GM19328 (cell line): ENCODE measurements around the gene SEZ6.

Experiments used
- ATAC-seq: cut with Tn5 transposase; IDR thresholded peaks from one replicate; pipeline ENCODE4 v1.9.1; 2021; ENCODE audit warnings: mild to moderate bottlenecking, moderate library complexity; ENCODE audit not compliant: unreplicated experiment

Gene SEZ6

GRCh38 chr17:29036584-29036983 lies 30.8 kb upstream of the SEZ6 start:
- ATAC-seq: no peak

- no peak for ATAC-seq
These were observed 28.7 kb upstream of the SEZ6 start for GRCh38 chr17:29034510-29034909.

GRCh38 chr17:29032857-29033197 lies 27.0 kb upstream of the SEZ6 start:
- ATAC-seq: no peak

DNA sequence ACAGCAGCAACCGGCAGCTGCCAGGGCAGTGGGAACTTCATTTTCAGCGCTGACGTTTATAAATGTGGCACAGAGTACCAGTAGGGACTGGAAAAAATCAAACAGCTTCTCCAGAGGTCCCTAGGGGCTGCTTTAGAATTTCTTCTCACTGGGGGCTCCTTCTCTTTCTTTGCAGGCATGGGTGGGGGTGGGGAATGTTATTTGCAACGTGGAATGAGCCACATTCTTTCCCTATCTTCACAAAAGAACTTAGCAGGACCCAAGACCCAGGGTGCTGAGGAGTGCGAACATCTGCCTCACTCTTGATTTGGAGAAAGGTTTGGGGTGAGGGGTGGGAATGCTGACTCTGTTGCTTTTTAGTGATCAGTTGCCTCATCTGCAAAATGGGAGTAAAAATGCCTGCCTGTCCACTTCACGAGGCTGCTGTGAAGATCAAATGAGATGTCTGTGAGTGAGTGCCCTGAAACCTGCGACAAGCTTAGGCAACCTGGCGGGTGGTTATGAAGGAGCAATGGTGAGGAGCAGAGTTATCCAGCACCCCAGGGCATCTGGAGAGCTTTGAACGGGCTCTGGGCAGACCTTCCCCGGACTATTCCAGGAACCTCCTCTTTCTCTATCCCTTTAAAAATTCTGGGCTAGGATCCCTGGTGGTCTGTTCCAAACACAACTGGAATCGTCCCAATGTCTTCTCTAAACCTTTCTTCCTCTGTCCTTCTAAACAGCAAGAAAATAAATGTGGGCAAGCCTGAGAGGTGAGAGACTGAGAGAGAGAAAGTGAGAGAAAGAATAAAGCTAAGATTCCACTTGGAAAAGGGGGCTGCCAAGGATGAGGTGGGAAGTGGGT lies 26.4 kb upstream of the SEZ6 start:
- no peak for ATAC-seq

- ATAC-seq: no peak
These were observed 25.7 kb upstream of the SEZ6 start for GRCh38 chr17:29031488-29031887.

DNA sequence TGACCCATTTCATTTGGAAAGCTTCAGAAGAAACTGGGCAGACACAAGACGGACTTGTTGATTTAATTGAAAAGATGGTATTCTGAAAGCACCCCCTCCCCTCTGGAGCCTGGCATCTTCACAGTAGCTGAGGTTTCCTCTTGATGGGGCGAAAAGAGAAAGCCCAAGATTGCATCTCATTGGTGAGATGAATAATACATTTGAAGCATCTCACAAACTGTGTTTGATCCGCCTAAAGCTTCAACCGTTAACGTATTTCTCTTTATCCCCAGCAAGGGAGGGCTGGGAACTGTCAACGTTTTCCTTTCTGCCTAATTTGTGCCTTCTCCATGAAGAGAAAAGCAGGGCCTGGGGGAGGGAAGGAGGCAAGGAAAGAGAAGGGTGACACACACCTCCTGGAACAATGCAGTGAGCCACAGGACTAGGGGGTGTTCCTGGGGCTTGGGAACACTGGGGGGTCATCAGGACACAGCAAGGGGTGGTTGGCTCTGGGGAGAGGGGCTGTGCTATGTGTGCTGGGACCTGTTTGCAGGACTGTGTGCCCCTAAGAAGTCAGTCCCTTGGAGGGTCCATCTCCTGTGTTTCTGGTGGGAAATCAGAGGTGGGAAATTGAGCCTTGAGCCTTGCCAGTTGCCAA lies 18.6 kb upstream of the SEZ6 start:
- no peak for ATAC-seq

DNA sequence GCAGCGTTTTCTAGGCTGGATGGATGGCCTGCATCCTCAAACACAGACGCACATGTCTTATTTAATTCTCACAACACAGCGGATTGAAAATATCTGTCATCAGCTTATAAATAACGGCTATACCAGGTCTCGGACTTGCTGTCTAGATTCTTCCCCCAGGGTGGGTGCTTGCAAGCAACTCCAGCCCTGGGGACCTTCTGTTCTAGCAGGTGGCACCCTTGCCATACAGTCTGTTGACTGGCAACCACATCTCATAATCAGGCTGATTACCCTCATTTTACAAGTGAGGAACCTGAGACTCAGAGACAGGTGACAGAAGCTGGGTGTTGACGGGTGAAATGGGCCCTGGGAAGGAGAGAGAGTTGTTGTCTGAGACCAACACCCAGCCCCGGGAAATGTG lies 16.2 kb upstream of the SEZ6 start:
- ATAC-seq: no peak

DNA sequence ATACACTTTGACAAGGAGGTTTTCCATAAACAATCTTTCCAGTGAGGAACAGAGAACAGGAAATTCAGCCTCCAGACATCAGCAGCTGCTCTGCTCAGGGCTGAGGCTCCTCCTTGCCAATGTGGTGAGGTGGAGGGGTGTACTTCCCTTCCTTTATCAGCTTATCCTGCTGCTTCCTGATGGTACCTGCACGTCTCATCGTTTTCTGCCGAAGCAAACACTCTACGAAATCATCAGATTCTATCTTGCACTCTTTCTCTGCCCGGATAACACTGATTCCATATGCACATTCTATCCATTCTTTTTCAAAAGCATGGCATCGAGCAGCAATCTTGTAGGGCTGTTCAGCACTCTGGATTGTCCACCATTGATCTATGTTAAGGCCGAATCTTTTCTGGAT lies 15.4 kb upstream of the SEZ6 start:
- ATAC-seq: no peak

DNA sequence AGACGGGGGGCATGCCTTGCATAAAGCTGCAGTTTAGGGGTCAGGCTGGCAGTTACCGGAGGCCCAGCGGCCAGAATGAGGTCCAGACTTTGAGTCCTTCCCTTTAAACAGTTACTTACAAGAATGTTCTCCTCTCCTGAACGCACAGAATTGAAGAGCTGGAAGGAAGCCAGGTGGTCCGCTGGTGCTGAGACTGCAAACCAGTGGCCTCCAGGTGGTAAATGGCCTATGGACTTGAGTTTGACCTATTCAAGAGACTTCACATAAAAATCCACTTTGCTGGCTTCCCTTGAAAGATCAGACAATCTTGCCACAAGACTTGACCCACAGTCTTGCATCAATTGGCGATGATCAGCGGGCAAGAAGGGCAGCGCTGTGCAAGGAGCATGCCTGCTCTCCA lies 14.7 kb upstream of the SEZ6 start:
- ATAC-seq: no peak

DNA sequence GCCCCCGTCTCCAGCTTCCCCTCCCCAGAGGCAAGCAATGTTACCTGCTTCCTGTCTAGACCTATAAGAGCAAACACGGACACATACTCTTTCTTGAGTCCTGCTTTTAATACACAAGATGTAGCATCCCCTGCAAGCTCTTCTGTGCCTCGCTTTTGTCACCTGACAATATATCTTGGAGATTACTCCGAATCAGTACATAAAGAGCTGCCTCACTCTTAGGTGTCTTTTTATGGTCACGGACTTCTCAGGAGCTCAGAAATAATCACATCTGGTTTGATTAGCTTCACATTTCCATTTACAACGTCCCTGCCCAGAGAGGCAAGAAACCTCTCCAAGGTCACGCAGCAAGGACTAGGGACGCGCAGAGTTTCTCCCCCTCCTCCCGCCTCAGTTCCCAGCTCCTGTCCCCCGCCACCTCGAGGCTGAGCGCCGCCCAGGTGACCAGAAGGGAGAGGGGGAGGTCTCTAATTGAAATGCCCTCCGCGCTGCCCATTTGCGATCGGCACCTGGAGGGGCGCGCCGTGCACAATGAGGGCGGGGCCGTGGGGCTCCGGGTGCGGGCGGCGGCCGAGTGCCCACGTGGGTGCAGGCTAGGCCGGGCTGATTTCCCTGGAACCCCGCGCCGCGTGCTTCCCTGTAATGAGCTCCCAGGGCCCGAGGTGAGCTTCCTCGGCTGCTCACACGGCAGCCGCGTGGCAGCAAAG lies 13.8 kb upstream of the SEZ6 start:
- ATAC-seq: no peak

DNA sequence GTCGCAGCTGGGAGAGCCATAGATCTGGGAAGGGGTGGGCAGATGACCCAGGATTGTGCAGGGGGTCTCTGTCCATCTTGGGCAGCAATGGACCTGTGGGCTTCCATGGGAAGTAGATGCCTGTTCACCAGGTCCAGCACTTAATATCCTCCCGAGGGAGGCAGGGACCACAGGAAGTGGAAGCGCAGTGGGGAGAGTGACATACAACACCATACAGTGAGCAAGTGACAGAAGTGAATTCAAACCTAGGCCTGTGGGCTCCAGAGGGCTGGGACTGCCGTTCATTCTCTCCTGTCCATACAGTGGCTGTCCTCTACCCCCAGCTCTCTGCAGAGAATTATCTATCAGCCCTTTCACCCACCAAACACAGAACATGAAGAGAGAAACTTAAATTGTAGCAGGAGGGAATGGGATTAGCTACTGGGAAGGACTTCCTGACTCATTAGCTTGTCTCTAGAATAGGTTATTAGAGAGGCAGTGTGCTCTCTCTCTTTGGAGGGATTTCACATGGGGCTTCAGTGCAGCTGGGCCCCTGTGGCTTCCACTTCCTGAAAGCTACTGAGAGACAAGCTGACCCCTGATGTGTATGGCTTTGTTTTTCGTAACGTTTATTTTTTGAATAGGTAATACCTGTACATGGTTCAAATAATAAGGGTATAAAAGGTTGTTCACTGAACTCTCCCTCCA lies 13.1 kb upstream of the SEZ6 start:
- ATAC-seq: no peak

DNA sequence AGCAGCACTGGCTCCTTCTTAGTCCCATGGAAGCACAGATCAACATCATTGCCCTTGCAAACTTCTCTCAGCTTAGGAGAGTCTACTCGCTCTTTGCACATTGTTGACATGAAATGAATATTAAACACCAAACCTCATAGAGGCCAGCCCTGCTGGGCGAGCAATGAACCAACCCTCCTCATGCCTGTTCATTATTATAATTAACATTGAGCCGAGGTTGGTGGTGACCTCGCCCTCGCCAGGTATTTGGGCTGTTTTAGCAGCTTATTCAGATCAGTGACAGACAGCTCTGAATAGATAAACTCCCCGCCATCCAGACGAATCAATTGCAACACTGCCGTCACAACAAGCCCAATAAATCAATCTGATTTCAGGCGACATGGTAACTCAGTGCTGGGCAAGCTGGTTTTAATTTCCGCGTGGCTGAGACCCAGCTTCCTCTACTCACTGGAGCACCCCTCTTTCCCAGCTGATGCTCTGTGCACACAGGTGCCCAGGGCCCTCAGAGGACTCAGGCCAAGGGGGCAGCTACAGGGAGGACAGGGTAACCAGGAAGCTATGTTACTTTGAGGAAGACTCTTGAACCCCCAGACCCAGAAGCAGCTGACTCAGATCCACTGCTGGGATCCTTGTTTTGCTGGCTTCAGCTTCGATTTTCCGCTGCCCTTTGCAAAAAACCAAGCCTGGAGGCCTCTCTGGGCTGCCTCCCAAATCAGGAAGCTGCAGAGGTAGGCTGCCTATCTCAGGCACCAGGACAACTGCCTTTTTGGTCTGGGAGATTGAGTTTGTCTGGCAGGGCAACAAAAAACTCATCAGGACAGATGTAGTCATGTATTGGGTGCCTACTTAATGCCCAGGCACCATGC lies 10.7 kb upstream of the SEZ6 start:
- no peak for ATAC-seq

DNA sequence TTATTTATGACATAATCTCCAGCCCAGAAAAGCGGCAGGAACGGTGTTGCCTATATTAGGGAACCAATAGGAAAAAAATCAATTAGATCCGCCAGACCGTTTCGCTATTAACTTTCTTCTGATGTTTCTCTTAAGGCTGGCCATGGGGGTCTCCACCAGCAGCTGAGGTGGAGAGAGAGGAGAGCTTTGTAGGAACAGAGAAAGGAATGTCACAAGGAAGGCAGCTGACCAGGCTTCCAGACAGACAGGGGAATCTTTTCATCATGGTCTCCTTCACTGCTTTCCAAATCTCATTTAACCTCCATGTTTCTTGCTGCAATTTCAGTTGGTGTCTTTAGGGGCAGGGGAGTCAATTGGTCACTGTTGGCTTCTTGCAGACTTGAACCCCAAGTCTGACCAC lies 8.9 kb upstream of the SEZ6 start:
- no peak for ATAC-seq

GRCh38 chr17:29012535-29012934 lies 6.7 kb upstream of the SEZ6 start:
- no peak for ATAC-seq

- ATAC-seq: no peak
These were observed 4.8 kb upstream of the SEZ6 start for GRCh38 chr17:29010586-29010985.

GRCh38 chr17:29010129-29010528 lies 4.3 kb upstream of the SEZ6 start:
- no peak for ATAC-seq

DNA sequence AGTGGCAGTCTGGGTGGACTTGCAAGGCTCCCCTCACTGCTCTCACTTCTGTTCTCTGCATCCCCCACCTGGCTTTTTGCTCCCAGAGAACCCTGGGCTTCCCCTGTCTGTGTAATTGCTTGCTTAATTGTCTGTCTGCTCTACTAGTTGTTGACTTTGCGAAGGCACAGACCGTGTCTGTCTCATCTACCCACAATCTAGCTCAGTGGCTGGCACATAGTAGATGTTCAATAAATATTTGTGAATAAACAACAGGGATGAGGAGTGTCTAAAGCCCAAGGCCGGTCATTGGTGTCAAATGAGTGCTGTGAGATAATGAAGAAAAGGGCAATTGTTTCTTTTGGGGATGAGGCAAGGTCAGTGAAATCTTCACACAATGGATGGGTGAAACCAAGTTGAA lies 2.8 kb upstream of the SEZ6 start:
- no peak for ATAC-seq

DNA sequence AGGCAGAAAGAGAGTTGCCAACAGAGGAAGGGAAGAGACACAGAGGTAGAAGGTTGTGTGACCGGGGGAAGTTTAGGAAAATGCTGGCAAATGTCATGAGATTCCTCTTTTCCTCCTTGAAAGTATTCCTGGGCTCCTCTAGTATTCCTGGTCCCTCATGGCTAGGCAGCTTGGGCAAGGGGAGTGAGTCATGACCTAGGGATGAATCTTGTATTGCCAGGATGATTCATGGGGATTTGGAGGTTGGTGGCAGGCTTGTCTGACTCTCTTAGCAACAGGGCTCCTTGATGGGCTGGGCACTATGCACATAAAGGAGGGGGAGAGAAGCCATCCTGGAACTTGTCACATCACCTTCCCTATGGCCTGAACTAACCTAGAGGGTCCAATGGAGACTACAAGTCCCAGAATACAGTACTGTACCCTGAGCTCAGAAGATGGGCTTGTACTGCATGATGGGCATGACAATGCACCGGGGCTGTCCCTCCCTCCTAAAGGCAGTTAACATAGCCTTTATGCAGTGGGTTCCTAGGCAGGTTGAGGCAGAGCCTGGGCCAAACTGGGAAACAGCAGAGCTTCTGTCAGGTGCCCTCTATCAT lies 2.1 kb upstream of the SEZ6 start:
- no peak for ATAC-seq

- no peak for ATAC-seq
These were observed 1.6 kb upstream of the SEZ6 start for GRCh38 chr17:29007456-29007855.

DNA sequence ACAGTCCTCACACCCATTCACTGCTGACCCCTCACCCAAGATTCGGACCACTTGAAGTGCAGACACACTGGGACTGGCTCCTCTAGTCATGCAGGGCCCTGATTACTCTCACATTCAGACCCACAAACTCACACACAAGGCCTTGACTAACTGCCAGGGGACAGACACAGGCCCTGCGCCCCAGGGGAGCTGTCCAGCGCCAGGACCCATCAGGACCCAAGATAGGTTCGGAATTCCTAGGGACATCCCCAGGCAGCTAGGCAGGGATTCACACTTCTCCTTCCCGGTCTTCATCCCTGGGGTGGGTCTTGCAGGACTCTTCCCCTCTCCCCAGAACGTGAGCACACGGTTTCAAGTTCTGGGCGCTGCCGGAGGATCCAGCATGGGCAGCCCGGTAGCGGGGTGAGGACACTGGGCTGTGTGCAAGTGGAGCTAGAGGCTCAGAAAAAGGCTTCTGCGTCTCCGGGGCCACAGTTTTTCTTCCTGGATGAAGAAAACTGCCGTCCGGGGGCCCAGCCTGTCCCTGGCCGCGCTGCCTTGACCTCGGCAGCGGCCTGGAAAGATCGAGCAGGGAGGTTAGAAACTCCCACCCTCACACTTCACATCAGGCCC lies 1.6 kb downstream of the SEZ6 start:
- no peak for ATAC-seq
